HepG2 (cell line): ENCODE results near the gene EXOC7. TPM values are rescaled to one million over a fixed set of nuclear protein-coding genes. Genes with fewer than 3 reads are reported as not detected.

Experiments used
- ARID5B ChIP-seq: IDR thresholded peaks from 2 replicates; pipeline ENCODE4 v1.4.0; 2020; ENCODE audit warnings: mild to moderate bottlenecking, missing genetic modification reagents
- ASH2L ChIP-seq: fragments of 300-600, 200-600 bp; sonication (generic); IDR thresholded peaks from 2 replicates; pipeline ENCODE4 v1.7.0; 2017; ENCODE audit warnings: low read depth, mild to moderate bottlenecking, moderate library complexity, mixed read lengths, low read length; ENCODE audit not compliant: insufficient read length
- CEBPB ChIP-seq: IDR thresholded peaks from 2 replicates; pipeline ENCODE4 v1.6.1; 2011; ENCODE audit warnings: low read depth, low read length, improper control_type of control experiment, borderline replicate concordance
- EED ChIP-seq: sonication (generic); formaldehyde crosslinking; IDR thresholded peaks from 2 replicates; pipeline ENCODE4 v1.5.0; 2020; ENCODE audit warnings: mild to moderate bottlenecking, missing genetic modification reagents
- GABPA ChIP-seq, 2 experiments: IDR thresholded peaks; 2 replicates each; pipeline ENCODE4 v1.6.1; 2011 to 2016; ENCODE audit warnings: low read depth in 2 of 2, low read length in 1 of 2, missing biosample characterization in 1 of 2, missing genetic modification characterization in 1 of 2
- MTERF4 ChIP-seq: sonication (generic); formaldehyde crosslinking; IDR thresholded peaks from 2 replicates; pipeline ENCODE4 v1.8.0; 2023; ENCODE audit warnings: mild to moderate bottlenecking, missing genetic modification reagents
- NCOA5 ChIP-seq: sonication (generic); formaldehyde crosslinking; IDR thresholded peaks from 2 replicates; pipeline ENCODE4 v1.4.0; 2020; ENCODE audit warnings: missing genetic modification reagents
- NR2F1 ChIP-seq, 2 experiments: fragments of 450-650 bp in 1 of 2; formaldehyde crosslinking in 1 of 2; IDR thresholded peaks; 2 replicates each; pipeline versions ENCODE4 v1.5.0 to v1.6.1; 2016 to 2020; ENCODE audit warnings: mild to moderate bottlenecking in 1 of 2, missing compliant biosample characterization in 1 of 2, missing genetic modification reagents in 1 of 2, moderate library complexity in 1 of 2
- PAXIP1 ChIP-seq: sonication (generic); formaldehyde crosslinking; conservative IDR thresholded peaks from 2 replicates; pipeline ENCODE4 v1.4.0; 2020; ENCODE audit warnings: mild to moderate bottlenecking, missing genetic modification reagents, moderate library complexity
- SOX13 ChIP-seq, 3 experiments: fragments of 450-650 bp in 1 of 3; sonication (generic) in 1 of 3; formaldehyde crosslinking in 1 of 3; IDR thresholded peaks in 2 of 3; conservative IDR thresholded peaks in 1 of 3; 2 replicates each; pipeline versions ENCODE4 v1.5.0 to v1.6.1; 2016 to 2020; ENCODE audit warnings: antibody characterized with exemption in 1 of 3, mild to moderate bottlenecking in 1 of 3, missing compliant biosample characterization in 1 of 3, missing genetic modification reagents in 1 of 3, moderate library complexity in 1 of 3
- TSC22D2 ChIP-seq: sonication (generic); formaldehyde crosslinking; IDR thresholded peaks from 2 replicates; pipeline ENCODE4 v1.5.1; 2020; ENCODE audit warnings: missing genetic modification reagents, mild to moderate bottlenecking, borderline replicate concordance
- ZFP82 ChIP-seq: sonication (generic); formaldehyde crosslinking; IDR thresholded peaks from 2 replicates; pipeline ENCODE4 v1.5.1; 2020; ENCODE audit warnings: mild to moderate bottlenecking, missing genetic modification reagents, borderline replicate concordance
- ZNF12 ChIP-seq: sonication (generic); formaldehyde crosslinking; IDR thresholded peaks from 2 replicates; pipeline ENCODE4 v1.5.0; 2020; ENCODE audit warnings: missing genetic modification reagents
- ZNF343 ChIP-seq: sonication (generic); formaldehyde crosslinking; IDR thresholded peaks from 2 replicates; pipeline ENCODE4 v1.4.0; 2020; ENCODE audit warnings: mild to moderate bottlenecking, missing genetic modification reagents
- ZNF598 ChIP-seq: sonication (generic); formaldehyde crosslinking; IDR thresholded peaks from 2 replicates; pipeline ENCODE4 v1.5.1; 2020; ENCODE audit warnings: mild to moderate bottlenecking, missing genetic modification reagents, borderline replicate concordance
- ZNF788 ChIP-seq: sonication (generic); formaldehyde crosslinking; IDR thresholded peaks from 2 replicates; pipeline ENCODE4 v1.5.0; 2020; ENCODE audit warnings: mild to moderate bottlenecking, missing genetic modification reagents, borderline replicate concordance
- polyA plus RNA-seq, 8 experiments: library from polyadenylated mRNA; depleted of rRNA in 3 of 8; stranded (reverse) in 7 of 8; unstranded in 1 of 8; fragments of >200 nt; fragmentation: Illumina TruSeq in 4 of 8; extraction: Trizol in 4 of 8; gene quantifications; 2 replicates each; pipeline versions ENCODE4 v1.2.1 to v1.2.3, GENCODE V29; 2011 to 2016; ENCODE audit warnings: low read depth in 4 of 8, missing spikeins in 1 of 8, mixed read lengths in 1 of 8; ENCODE audit not compliant: insufficient read depth in 1 of 8
- total RNA-seq, 5 experiments: library from RNA; depleted of rRNA; stranded (reverse); fragments of >200 nt; fragmentation: Illumina TruSeq; extraction: Trizol; gene quantifications; 2 replicates each; pipeline ENCODE4 v1.2.3, GENCODE V29; 2016; ENCODE audit warnings: low read depth in 1 of 5

The EXOC7 gene
- total and polyA plus RNA-seq, 2 of the 13 experiments (the other 11 are each of a cell fraction or from before 2014, with no cell fraction given): 86.9 to 116 TPM

- TF ChIP-seq ZNF343 (CRISPR knock-in tag) (no peak), ZNF788 (CRISPR knock-in tag) (peak; percentile 73; the same call in 1 of the 2 replicates), PAXIP1 (CRISPR knock-in tag) (peak; percentile 96), NR2F1 (CRISPR knock-in tag; IDR thresholded peaks at IDR 0.05) (peak; percentile 36 to 53; a peak in 3 of 4 replicates), ARID5B (CRISPR knock-in tag) (peak; percentile 91; the same call in 1 of the 2 replicates), CEBPB (no peak), ZFP82 (CRISPR knock-in tag) (no peak), GABPA (IDR thresholded peaks at IDR 0.05; ENCODE audit: low read depth, low read length) (no peak), GABPA (CRISPR knock-in tag; IDR thresholded peaks at IDR 0.05; ENCODE audit: low read depth) (0 out of 2 replicates have a peak, but pooled peaks have one; percentile 7), ZNF598 (peak; percentile 76; the same call in 1 of the 2 replicates), SOX13 (IDR thresholded peaks at IDR 0.05) (peak; percentile 59), SOX13 (CRISPR knock-in tag; conservative IDR thresholded peaks at IDR 0.05 in 1 of 2, IDR thresholded peaks at IDR 0.05 in 1 of 2) (peak in 1 of 2 experiments; percentile 62; a peak in 1 of 4 replicates), EED (CRISPR knock-in tag) (0 out of 2 replicates have a peak, but pooled peaks have one; percentile 28), ASH2L (no peak), TSC22D2 (CRISPR knock-in tag) (no peak), ZNF12 (CRISPR knock-in tag) (peak; percentile 61; the same call in 1 of the 2 replicates), MTERF4 (CRISPR knock-in tag) (0 out of 2 replicates have a peak, but pooled peaks have one; percentile 17), NCOA5 (CRISPR knock-in tag) (no peak)
These were observed 16.1 kb upstream of the EXOC7 start (continued) for GRCh38 chr17:76119409-76120371.
